ENCODE data around the gene GPS1.
A peak's percentile ranks its signal among the peaks of the same experiment; 100 is the strongest.

GPS1 gene

GRCh38 chr17:82051776-82052637, at the start of gene GPS1, which contains the start of gene RFNG:
GPS1 (plus strand) TSS chr17:82051898; CDS start chr17:82051932, 34 bp downstream.
RFNG (minus strand) TSS chr17:82051811; CDS start chr17:82051766, 45 bp downstream.
- DNase-seq: peak; percentile 31

- DNase-seq: no peak
Measured at GRCh38 chr17:82003411-82004381, 48.0 kb upstream of the GPS1 start.

GRCh38 chr17:82004517-82005455, 46.9 kb upstream of the GPS1 start:
- no peak for DNase-seq

GRCh38 chr17:82005701-82006348, 45.9 kb upstream of the GPS1 start:
- no peak for DNase-seq

GRCh38 chr17:82006468-82007227, 45.0 kb upstream of the GPS1 start:
- no peak for DNase-seq

GRCh38 chr17:82007228-82007494, 44.5 kb upstream of the GPS1 start:
- DNase-seq: no peak

- DNase-seq: no peak
Measured at GRCh38 chr17:82007495-82008257, 44.0 kb upstream of the GPS1 start.

GRCh38 chr17:82008258-82008940, 43.3 kb upstream of the GPS1 start:
- no peak for DNase-seq

GRCh38 chr17:82008941-82009405, 42.7 kb upstream of the GPS1 start:
- DNase-seq: no peak

- DNase-seq: no peak
Measured at GRCh38 chr17:82009413-82009812, 42.3 kb upstream of the GPS1 start.

- DNase-seq: no peak
Measured at GRCh38 chr17:82010575-82011525, 40.8 kb upstream of the GPS1 start.

GRCh38 chr17:82011617-82012187, 40.0 kb upstream of the GPS1 start:
- no peak for DNase-seq

GRCh38 chr17:82012261-82012639, 39.4 kb upstream of the GPS1 start:
- DNase-seq: no peak

GRCh38 chr17:82012640-82013295, 38.9 kb upstream of the GPS1 start:
- no peak for DNase-seq

- no peak for DNase-seq
Measured at GRCh38 chr17:82013341-82013740, 38.4 kb upstream of the GPS1 start.

- DNase-seq: no peak
Measured at GRCh38 chr17:82013772-82014321, 37.9 kb upstream of the GPS1 start.

GRCh38 chr17:82014432-82014831, 37.3 kb upstream of the GPS1 start:
- DNase-seq: no peak

Data from SHP77 treated with DMSO at 0.1 percent for 48 hours (cell line).